HG03175 (cell line): Measurements from ENCODE around the gene QRFPR.
A peak's percentile ranks its signal among the peaks of the same experiment; 100 is the strongest.
"Not testable (repeated sequence)": the region's sequence is repeated elsewhere in the genome, so short reads cannot be mapped to it uniquely, and the experiment has no call there.

Experiments
- ATAC-seq: cut with Tn5 transposase; IDR thresholded peaks from one replicate; pipeline ENCODE4 v1.9.1; 2021; ENCODE audit warnings: mild to moderate bottlenecking, moderate library complexity; ENCODE audit not compliant: unreplicated experiment

The QRFPR gene

GRCh38 chr4:121340247-121340646 is 40.6 kb downstream of the QRFPR start:
- ATAC-seq = no peak

- no peak for ATAC-seq
Measured at GRCh38 chr4:121339824-121340223, 41.0 kb downstream of the QRFPR start.

DNA sequence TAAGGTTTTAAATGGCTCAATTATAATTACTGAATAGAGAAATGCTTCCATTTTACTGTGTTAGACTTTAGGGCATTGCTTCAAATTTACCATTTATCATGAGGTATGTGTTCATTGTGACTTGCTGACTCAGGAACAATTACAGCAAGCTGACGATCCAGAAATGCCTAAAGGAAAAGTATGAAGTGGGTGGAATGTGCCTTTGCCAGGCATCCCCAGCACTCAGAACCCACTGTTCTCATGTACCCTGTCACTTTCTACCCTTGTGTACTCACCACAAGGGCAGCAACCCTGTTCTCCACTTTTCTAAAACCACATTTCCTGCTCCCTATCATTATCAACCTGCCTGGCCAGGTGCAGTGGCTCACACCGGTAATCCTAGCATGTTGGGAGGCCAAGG is 41.5 kb downstream of the QRFPR start:
- no peak for ATAC-seq

GRCh38 chr4:121338518-121338917 is 42.3 kb downstream of the QRFPR start:
- no peak for ATAC-seq

DNA sequence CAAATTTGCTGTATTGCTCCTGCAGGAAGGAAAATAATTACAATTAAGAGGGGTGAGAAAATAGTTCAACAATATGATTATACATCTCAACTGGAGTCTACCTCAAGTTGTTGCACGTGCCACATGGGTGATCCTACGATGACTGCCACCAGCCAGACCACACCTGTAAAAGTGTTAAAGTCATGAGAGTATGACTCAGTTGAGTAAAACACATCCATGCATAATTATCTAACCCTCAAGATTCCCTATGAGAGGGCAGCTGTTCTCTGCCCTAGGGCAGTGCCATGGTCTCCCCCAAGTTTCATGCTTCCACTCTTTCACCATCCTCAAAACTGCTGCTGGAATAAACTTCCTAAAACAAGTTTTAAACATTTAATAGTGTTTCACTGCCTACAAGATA is 44.1 kb downstream of the QRFPR start:
- no peak for ATAC-seq

DNA sequence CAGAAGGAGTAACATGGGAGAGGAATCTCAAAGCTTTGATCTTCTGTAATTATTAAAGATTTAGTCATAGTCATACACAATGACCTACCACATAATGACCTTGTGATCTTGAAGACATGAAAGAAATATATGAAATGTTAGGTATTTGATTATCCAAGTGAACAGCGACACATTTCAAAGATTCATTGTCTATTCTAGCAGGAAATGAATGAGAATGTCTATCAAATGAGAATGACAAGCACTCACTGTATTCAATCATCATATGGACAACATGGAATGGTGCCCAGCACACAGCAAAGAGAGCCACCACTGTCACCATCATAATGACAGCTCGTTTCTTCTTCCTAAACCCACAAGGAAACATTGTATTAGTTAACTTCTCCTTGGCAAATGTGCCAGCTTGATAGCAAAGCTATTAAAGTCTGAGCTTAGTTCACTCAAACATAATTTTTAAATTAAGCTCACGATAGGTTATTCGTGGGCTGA is 50.6 kb downstream of the QRFPR start:
- no peak for ATAC-seq

GRCh38 chr4:121326597-121326996 is 54.2 kb downstream of the QRFPR start:
- no peak for ATAC-seq

- ATAC-seq = no peak
Measured at GRCh38 chr4:121324331-121324730, 56.5 kb downstream of the QRFPR start.

DNA sequence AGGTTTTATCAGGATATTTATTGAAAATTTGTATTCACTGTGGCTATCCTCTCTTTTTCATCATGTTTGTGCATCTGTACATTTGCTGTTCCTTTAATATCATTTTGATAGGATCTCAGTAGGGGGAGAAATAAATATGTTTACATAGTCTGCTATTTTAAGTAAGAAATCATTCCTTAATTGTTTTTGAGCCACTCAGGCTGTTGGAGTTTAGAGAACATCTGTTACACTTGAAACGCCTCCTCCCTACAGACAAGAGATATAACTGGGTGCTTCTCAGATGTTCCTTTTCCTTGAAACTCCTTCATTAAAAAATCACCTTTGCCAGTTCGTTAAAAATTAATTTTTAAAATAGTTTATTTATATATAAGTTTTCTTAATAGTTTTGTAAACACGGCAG is 59.4 kb downstream of the QRFPR start:
- no peak for ATAC-seq

DNA sequence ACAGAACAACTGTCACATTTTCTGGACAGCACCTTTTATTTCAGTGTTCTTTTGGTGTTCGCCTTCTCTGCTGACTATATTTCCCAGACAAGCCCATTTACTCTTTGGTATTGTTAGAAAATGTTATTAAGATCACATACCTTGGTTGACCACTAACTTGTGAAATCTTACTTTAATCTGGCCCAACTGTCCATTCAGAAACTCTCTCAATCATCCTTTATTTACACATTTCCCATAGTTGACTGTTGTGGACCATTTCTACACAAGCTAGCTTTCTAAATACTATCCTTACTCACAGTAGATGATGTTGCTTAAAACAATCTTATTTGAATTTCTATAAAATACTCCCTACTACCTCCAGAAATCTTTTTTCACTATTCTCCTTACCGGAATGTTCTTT is 64.7 kb downstream of the QRFPR start:
- no peak for ATAC-seq

DNA sequence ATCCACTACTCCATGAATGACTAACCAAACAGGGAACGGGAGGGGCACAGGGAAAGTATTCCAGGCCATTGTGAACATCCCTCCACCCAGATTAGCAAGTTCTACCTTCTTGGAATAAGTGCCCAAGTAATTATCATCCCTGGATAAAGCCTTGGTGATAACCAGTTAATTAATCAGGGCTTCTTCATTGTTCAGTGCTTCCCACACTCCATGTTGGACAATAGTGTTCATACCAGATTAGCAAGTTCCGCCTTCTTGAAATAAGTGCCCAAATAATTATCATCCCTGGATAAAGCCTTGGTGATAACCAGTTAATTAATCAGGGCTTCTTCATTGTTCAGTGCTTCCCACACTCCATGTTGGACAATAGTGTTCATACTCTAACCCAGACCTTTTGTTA is 67.4 kb downstream of the QRFPR start:
- not testable (repeated sequence) for ATAC-seq

GRCh38 chr4:121308828-121309227 is 72.0 kb downstream of the QRFPR start:
- no peak for ATAC-seq

- no peak for ATAC-seq
Measured at GRCh38 chr4:121308328-121308663, 72.5 kb downstream of the QRFPR start.

DNA sequence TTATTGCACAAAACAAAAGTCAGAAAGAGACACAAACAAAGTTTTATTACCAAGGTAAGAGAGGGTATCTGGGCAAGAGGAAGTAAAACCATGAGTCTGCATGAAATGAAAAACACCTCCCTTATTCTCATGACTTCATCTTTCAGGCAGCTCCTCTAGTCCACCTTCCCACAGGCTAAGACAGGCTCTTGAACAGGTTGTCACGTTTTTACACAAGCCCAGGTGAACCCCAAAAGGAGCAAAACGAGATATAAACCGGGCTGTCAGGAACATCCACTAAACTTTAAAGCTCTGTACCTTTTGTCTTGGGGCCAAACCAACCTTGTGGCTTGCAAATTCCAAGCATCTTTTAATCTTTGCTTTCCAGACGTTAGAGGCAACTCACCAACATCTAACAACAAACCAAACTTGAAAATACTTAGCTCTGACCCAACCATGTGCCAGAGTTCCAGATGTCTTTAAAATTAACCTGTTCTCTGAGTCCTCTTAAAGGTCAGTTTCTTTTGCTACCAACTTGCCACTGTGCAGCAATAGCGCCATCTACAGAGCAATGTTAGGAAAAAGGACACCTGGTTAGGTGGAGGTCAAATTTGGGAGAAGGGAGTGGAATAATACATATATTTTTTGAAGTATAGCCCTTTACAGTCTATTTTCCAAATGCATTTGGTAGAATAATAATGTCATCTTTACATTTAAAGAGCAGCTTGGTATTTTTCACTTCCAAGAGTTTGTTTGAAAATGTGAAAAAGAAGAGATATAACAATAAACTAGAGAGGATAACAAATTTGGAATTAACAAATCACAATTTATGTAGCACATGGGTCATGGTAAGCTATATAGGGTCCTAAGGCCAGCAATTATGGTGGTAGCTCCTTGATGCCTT is 73.1 kb downstream of the QRFPR start:
- ATAC-seq = peak; percentile 89

DNA sequence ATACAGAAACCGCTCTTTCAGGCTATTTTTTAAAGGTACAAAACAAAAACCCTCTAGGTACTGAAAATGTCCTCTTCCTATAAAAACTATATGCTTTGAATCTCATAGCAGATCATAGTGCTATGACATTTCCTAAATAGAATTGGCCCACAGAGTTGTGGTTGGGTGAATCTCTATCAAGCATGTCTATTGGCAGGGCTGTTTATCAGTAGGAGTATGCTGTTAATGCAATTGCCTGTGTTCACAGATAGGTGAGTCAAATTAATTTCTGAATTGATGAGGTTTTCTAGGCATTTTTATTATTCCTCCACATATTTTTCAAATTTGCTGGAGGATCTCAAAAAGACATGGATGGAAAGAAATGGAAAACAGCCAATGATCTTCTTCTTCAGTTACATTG is 73.9 kb downstream of the QRFPR start:
- ATAC-seq = no peak

DNA sequence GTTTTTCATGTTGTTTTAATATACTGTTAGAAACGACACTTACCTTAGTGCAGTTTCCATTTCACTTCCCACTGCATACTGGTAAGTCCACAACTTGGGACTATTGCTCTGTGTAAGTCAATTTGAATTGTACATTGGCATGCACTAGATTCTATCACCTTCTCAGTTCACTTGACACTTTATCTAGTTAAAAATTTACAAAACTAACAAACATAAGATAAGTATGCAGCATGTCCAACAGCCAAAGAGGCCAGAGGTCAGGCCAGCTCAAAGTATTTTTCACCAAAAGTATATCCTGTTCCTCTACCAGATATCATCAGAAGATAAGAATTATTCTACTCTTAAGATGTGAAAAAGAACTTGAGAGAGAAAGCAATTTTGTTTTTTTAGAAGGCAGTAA is 75.9 kb downstream of the QRFPR start:
- peak; percentile 32 for ATAC-seq

- no peak for ATAC-seq
Measured at GRCh38 chr4:121299367-121299766, 81.5 kb downstream of the QRFPR start.

DNA sequence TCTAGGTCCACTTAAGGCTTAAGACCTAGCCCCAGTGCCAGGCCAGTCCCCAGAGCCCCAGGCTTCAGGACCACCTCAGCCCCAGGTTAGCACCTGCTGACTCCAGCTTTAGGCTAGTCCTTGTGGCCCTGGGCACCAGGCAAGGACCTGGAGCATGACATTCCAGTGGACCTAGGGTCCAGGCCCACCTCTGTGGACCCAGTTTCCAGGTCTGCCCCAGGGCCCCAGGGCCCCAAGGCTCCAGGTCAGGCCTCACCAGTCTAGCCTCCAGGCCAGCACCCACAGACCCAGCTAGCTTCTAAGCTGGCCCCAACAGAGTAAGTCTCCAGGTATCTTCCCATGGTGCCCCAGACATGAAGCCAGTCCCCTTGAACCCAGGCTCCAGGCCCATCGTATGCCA is 97.5 kb downstream of the QRFPR start:
- no peak for ATAC-seq

- ATAC-seq = no peak
Measured at GRCh38 chr4:121280425-121280824, 100.4 kb downstream of the QRFPR start.

DNA sequence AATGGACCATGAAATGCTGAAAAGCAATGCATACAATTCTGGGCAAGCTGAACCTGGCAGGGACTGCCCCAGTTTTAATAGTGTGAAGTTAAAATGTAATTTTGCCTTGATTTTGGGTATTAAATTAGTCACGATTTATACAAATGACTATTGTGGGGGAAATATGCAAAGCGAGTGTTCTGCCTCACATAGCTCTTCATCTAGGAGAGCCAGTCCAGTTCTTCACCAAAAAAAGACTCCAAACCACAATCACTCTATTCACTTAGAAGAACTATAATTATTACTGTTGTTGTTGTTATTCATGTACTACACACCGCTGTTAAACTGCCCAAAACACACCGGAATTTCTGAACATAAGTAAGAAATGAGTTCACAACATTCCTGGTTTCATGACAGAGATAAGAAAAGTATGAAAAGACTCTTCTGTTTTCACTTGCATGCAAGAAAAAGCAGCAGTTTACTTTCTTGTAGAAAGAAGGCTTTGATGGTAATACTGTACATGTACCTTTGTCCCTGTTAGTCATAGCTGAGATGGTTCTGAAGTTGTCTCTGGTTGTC is 101.9 kb downstream of the QRFPR start:
- peak; percentile 85 for ATAC-seq
